Measurements from ENCODE around the gene PNLDC1.
"Not testable (repeated sequence)": the region's sequence is repeated elsewhere in the genome, so short reads cannot be mapped to it uniquely, and the experiment has no call there.

Gene PNLDC1

DNA sequence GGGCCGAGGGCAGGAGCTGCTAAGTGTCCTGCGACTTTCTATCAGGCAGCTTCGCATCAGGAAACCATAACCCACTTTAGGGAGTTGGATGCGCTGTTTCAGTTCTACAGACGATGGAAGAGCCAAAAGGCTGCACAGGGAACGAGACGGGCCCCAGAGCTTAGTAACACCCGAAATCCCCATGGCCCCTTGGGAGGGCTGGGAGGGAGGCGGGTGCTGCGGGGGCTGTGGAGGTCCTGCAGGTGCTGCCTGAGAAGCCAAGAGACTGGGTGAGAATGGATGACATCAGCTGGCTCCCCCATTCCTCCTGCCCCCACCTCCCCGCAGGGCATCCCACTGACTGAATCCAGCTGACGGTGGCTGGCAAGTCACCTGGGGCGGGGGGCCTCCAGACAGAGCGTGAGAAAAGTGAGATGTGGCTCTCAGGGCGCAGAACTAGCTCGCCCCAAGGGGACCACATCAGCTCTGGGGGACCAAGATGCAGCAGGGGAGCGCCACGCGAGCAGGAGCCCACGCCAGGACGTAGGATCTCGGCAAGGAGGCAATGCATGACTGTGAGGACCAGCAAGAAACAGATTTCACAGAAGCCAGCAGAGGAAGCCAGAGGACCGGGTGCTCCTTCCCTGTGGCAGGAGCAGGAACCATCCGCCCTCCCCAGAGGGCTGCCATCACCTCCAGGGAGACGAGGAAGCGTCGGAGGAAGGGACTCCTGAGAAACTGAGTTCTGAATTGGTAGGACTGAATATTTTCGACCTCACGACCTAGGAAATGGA, 36.8 kb downstream of the PNLDC1 start:
- Histone ChIP-seq H3K4me1 (ENCODE audit: control insufficient read depth in 1 of 2, insufficient read depth in 2 of 2, low read length in 2 of 2) (no peaks in the 10 kb centered on the region), H3K9me3 (ENCODE audit: control insufficient read depth in 1 of 2, low read length in 2 of 2) (no peaks in the 10 kb centered on the region), H3K27ac (ENCODE audit: low read length) (no peak overlapping the region)

DNA sequence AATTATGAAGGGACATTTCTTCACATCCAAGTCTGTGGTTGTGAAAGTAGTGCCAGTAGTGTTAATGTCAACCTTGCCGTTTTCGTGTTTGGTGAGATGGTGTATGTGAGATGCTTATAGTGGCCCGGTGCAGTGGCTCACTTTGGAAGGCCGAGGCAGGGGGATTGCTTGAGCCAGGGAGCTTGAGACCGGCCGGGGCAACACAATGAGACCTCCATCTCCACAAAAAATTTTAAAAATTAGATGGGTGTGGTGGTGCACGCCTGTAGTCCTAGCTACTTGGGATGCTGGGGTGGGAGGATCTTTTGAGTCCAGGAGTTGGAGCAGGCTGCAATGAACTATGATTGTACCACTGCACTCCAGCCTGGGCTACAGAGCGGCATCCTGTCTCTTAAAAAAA, 37.4 kb downstream of the PNLDC1 start:
- H3K4me3 ChIP-seq (ENCODE audit: low read depth in 1 of 2, low read length in 2 of 2) = no peak overlapping the region
- H3K4me1 ChIP-seq (ENCODE audit: control insufficient read depth in 1 of 2, insufficient read depth in 2 of 2, low read length in 2 of 2) = no peaks in the 10 kb centered on the region
- no peak overlapping the region for H3K27ac ChIP-seq (ENCODE audit: low read length)
- no peaks in the 10 kb centered on the region for H3K36me3 ChIP-seq (ENCODE audit: control insufficient read depth in 1 of 2, insufficient read depth in 2 of 2, low read length in 2 of 2)
- H3K9me3 ChIP-seq (ENCODE audit: control insufficient read depth in 1 of 2, low read length in 2 of 2) = no peaks in the 10 kb centered on the region
- no peaks in the 10 kb centered on the region for H3K27me3 ChIP-seq (ENCODE audit: low read depth, low read length)

More for the DNA sequence above, 36.8 kb downstream of the PNLDC1 start:
- Histone ChIP-seq H3K36me3 (ENCODE audit: control insufficient read depth in 1 of 2, insufficient read depth in 2 of 2, low read length in 2 of 2) (no peaks in the 10 kb centered on the region), H3K4me3 (ENCODE audit: low read depth in 1 of 2, low read length in 2 of 2) (no peak overlapping the region), H3K27me3 (ENCODE audit: low read depth, low read length) (no peaks in the 10 kb centered on the region)

DNA sequence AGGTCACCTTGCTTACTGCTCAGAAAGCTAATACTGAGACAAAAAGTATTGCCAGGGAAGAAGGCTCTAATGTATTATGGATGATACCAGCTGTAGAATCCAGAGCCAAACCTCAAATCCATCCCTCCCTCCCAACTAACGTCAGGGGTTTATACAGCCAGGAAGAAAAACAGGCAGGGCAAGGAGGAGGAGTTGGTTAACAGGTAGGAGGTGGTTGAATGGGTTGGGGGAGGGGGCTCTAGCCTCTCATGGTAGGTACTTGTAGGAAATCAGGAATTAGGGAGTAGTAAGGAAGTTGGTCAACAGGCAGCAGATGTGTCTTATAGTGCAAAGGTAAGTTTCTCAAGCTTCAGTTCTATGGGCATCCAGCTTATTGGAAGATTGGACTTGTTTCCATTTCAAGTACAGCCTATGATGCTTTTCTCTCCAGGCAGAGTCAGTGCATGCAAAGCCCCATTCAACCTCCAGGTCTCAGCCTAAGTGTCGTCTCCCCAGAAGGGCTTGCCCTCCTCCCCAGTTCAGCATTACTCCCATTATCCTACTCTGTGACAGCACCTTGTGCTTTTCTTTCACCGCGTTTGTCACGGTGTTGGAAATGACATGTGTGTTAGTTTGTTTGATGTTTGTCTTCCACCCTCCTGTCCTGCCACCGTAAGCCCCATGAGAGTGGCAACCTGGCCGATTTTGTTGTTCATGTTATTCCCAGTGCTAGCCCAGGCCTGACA, 38.1 kb downstream of the PNLDC1 start:
- no peaks in the 10 kb centered on the region for H3K36me3 ChIP-seq (ENCODE audit: control insufficient read depth in 1 of 2, insufficient read depth in 2 of 2, low read length in 2 of 2)
- H3K4me3 ChIP-seq (ENCODE audit: low read depth in 1 of 2, low read length in 2 of 2) = no peak overlapping the region
- H3K27me3 ChIP-seq (ENCODE audit: low read depth, low read length) = no peaks in the 10 kb centered on the region
- H3K9me3 ChIP-seq (ENCODE audit: control insufficient read depth in 1 of 2, low read length in 2 of 2) = no peaks in the 10 kb centered on the region
- H3K4me1 ChIP-seq (ENCODE audit: control insufficient read depth in 1 of 2, insufficient read depth in 2 of 2, low read length in 2 of 2) = no peaks in the 10 kb centered on the region
- no peak overlapping the region for H3K27ac ChIP-seq (ENCODE audit: low read length)

DNA sequence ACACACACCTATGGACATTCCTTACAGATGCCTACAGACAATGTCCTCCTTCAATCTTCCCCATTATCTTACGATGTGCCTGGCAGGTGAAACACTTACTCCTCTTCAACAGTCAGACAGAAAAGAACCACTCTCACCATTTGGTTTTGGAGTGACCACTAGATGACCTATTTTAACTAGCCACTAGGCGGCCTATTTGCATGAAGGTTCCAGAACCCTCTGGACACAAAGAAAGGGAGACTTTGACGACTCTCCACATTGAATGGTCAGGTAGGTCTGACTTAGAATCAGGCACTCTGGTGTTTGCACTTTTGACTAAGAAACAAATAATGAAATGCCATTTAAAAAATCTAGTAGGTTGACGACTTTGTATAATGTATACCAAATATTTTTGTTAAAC, 42.0 kb downstream of the PNLDC1 start:
- H3K27me3 ChIP-seq (ENCODE audit: low read depth, low read length) = no peaks in the 10 kb centered on the region
- H3K4me1 ChIP-seq (ENCODE audit: control insufficient read depth in 1 of 2, insufficient read depth in 2 of 2, low read length in 2 of 2) = no peaks in the 10 kb centered on the region
- H3K36me3 ChIP-seq (ENCODE audit: control insufficient read depth in 1 of 2, insufficient read depth in 2 of 2, low read length in 2 of 2) = no peaks in the 10 kb centered on the region
- H3K4me3 ChIP-seq (ENCODE audit: low read depth in 1 of 2, low read length in 2 of 2) = no peak overlapping the region
- H3K9me3 ChIP-seq (ENCODE audit: control insufficient read depth in 1 of 2, low read length in 2 of 2) = no peaks in the 10 kb centered on the region
- no peak overlapping the region for H3K27ac ChIP-seq (ENCODE audit: low read length)

DNA sequence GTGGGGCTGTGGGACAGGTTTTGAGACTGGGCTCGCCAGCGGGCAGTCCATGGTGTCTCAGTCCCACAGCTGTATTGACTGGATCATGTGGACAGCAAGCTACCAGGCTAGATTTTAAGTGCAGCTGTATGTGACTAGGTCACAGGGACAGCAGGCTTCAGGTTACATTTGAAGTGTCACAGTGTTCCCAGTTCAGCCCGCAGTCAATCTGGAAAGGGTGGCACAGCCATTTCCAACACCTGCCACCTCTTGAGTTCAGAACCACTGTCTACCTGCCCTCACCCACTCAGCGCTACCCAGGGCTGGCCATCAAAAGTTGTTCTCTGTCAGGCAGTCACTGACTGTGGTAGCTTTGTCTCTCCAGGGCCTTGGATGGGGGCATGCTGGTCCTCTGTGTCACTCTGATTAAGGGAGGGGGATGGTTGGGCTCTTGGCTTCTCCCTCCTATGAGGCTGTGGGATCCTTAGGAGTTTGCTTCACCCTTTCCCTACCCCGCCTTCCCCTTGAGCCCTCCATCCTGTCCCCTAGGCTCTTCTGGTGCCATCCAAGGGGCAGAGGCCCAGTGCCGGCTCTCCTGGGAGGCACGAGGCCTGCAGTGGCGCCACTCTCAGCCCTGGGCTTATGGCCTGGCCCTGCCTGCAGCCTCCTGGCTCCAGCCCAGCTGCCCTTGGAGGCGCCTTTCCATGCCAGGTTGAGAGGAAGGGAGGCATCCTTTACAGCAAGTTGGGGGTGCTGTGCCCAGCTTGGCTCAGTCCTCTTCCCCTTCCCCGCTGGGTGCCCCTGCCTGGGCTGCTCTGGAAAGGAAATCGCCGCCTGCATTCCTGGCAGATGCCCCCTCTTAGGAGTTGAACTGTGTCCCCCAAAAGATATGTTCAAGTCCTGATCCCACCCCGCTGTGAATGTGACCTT, 44.9 kb downstream of the PNLDC1 start:
- Histone ChIP-seq H3K27me3 (ENCODE audit: low read depth, low read length) (no peaks in the 10 kb centered on the region), H3K9me3 (ENCODE audit: control insufficient read depth in 1 of 2, low read length in 2 of 2) (no peaks in the 10 kb centered on the region), H3K4me1 (ENCODE audit: control insufficient read depth in 1 of 2, insufficient read depth in 2 of 2, low read length in 2 of 2) (no peaks in the 10 kb centered on the region), H3K4me3 (ENCODE audit: low read depth in 1 of 2, low read length in 2 of 2) (no peak overlapping the region), H3K36me3 (ENCODE audit: control insufficient read depth in 1 of 2, insufficient read depth in 2 of 2, low read length in 2 of 2) (no peaks in the 10 kb centered on the region), H3K27ac (ENCODE audit: low read length) (no peak overlapping the region)

DNA sequence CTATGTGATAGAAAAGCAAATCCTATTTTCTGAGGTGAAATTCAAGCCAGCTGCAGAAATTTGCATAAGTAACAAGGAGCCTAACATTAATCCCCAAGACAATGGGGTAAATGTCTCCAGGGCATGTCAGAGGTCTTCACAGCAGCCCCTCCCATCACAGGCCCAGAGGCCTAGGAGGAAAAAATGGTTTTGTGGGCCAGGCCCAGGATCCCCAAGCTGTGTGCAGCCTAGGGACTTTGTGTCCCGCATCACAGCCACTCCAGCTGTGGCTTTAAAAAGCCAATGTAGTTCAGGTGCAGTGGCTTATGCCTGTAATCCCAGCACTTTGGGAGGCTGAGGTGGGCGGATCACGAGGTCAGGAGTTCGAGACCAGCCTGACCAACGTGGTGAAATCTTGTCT, 48.5 kb downstream of the PNLDC1 start:
- H3K9me3 ChIP-seq (ENCODE audit: control insufficient read depth in 1 of 2, low read length in 2 of 2); H3K4me3 ChIP-seq (ENCODE audit: low read depth in 1 of 2, low read length in 2 of 2); H3K36me3 ChIP-seq (ENCODE audit: control insufficient read depth in 1 of 2, insufficient read depth in 2 of 2, low read length in 2 of 2); H3K4me1 ChIP-seq (ENCODE audit: control insufficient read depth in 1 of 2, insufficient read depth in 2 of 2, low read length in 2 of 2); H3K27me3 ChIP-seq (ENCODE audit: low read depth, low read length); H3K27ac ChIP-seq (ENCODE audit: low read length): not testable (repeated sequence)

DNA sequence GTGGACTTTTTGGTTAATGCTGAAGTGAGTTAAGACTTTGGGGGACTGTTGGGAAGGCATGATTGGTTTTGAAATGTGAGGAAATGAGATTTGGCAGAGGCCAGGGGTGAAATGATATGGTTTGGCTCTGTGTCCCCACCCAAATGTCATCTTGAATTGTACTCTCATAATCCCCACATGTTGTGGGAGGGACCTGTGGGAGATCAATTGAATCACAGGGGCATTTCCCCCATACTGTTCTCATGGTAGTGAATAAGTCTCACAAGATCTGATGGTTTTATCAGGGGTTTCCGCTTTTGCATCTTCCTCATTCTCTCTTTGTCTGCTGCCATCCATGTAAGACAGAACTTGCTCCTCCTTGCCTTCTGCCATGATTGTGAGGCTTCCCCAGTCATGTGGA, 49.8 kb downstream of the PNLDC1 start:
- H3K4me3 ChIP-seq (ENCODE audit: low read depth in 1 of 2, low read length in 2 of 2); H3K36me3 ChIP-seq (ENCODE audit: control insufficient read depth in 1 of 2, insufficient read depth in 2 of 2, low read length in 2 of 2); H3K4me1 ChIP-seq (ENCODE audit: control insufficient read depth in 1 of 2, insufficient read depth in 2 of 2, low read length in 2 of 2); H3K27ac ChIP-seq (ENCODE audit: low read length); H3K27me3 ChIP-seq (ENCODE audit: low read depth, low read length); H3K9me3 ChIP-seq (ENCODE audit: control insufficient read depth in 1 of 2, low read length in 2 of 2): not testable (repeated sequence)

DNA sequence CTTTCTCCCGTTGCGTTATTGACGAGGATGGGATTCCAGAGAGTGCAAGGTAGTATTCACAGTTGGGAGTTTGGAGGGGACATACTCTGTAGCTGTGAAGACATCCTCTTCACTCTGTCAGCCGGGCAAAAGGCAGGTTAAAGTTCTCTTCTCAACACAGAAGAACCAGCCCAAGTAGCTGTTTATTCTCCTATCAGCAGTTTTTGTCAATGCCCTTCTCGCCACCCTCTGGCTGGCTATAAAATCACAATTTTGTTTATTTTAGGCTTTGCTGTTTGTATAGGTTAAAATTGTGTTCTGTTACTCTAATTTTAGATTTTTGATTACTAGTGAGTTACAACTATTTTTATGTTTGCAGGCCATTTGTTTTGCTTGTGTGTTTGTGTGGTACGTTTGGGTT, 52.8 kb downstream of the PNLDC1 start:
- Histone ChIP-seq H3K27me3 (ENCODE audit: low read depth, low read length) (no peaks in the 10 kb centered on the region), H3K36me3 (ENCODE audit: control insufficient read depth in 1 of 2, insufficient read depth in 2 of 2, low read length in 2 of 2) (no peaks in the 10 kb centered on the region), H3K27ac (ENCODE audit: low read length) (no peak overlapping the region), H3K4me3 (ENCODE audit: low read depth in 1 of 2, low read length in 2 of 2) (no peak overlapping the region), H3K9me3 (ENCODE audit: control insufficient read depth in 1 of 2, low read length in 2 of 2) (peaks cover 0 to 5% of the 10 kb centered on the region in 2 donors), H3K4me1 (ENCODE audit: control insufficient read depth in 1 of 2, insufficient read depth in 2 of 2, low read length in 2 of 2) (no peaks in the 10 kb centered on the region)

DNA sequence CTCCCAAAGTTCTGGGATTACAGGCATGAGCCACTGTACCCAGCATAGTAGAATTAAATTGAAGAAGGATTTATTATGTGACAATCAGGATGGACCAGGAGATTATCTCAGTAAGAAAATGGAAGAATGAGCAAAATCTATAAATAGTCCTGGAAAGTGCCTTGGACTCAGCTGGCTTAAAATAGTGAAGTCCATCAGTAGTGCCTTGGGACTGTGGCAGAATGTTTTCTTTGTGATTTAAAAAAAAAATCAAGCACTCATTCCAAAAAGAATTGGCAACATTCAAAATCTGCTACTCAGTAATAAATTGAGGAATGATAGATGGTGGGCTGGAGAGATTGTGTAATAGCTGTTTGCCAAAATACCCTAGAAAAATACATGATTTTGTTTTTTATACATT, 53.7 kb downstream of the PNLDC1 start:
- peaks cover 0 to 5% of the 10 kb centered on the region in 2 donors for H3K9me3 ChIP-seq (ENCODE audit: control insufficient read depth in 1 of 2, low read length in 2 of 2)
- H3K27ac ChIP-seq (ENCODE audit: low read length) = no peak overlapping the region
- no peaks in the 10 kb centered on the region for H3K4me1 ChIP-seq (ENCODE audit: control insufficient read depth in 1 of 2, insufficient read depth in 2 of 2, low read length in 2 of 2)
- no peaks in the 10 kb centered on the region for H3K27me3 ChIP-seq (ENCODE audit: low read depth, low read length)
- no peaks in the 10 kb centered on the region for H3K36me3 ChIP-seq (ENCODE audit: control insufficient read depth in 1 of 2, insufficient read depth in 2 of 2, low read length in 2 of 2)
- no peak overlapping the region for H3K4me3 ChIP-seq (ENCODE audit: low read depth in 1 of 2, low read length in 2 of 2)

DNA sequence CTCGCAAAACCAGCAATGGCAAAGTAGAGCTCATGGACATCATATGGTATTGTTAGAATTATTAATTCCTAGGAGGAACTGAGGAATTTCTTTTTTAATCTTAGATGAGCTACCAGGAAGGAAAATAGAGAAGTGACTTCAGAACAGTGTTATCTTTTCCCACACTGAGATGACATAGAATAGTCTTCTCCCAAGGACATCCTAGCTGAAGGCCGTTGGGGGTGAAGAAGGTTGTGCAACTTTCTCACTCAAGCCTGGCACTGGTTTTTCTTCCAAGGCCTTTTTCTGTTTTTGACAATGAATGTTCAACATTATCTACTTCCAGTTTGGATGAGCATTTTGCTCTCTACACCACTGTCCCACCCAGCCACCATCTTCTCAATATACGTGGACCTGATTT, 54.9 kb downstream of the PNLDC1 start:
- no peaks in the 10 kb centered on the region for H3K36me3 ChIP-seq (ENCODE audit: control insufficient read depth in 1 of 2, insufficient read depth in 2 of 2, low read length in 2 of 2)
- H3K27me3 ChIP-seq (ENCODE audit: low read depth, low read length) = no peaks in the 10 kb centered on the region
- H3K4me3 ChIP-seq (ENCODE audit: low read depth in 1 of 2, low read length in 2 of 2) = no peak overlapping the region
- no peak overlapping the region for H3K27ac ChIP-seq (ENCODE audit: low read length)
- peaks cover 0 to 5% of the 10 kb centered on the region in 2 donors for H3K9me3 ChIP-seq (ENCODE audit: control insufficient read depth in 1 of 2, low read length in 2 of 2)
- no peaks in the 10 kb centered on the region for H3K4me1 ChIP-seq (ENCODE audit: control insufficient read depth in 1 of 2, insufficient read depth in 2 of 2, low read length in 2 of 2)

DNA sequence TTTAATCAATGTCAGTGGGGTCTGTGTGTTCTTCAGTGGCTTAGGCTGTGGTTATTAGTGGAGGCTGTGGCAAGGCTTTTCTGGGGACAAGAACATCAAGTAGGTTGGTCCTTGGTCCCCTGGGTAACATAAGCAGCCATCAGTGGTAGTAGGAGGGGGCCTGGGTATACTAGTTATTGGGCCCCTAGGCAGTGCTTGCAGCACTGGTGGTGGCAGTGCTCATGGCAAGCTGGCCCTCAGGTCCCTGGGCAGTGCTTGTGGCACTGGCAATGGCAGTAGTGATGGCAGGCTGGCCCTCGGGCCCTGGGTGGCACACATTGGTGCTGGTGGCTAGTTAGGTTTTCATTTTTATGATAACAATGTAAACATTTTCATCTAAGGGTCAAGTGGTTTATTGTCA, 58.2 kb downstream of the PNLDC1 start:
- peaks cover 0 to 5% of the 10 kb centered on the region in 2 donors for H3K9me3 ChIP-seq (ENCODE audit: control insufficient read depth in 1 of 2, low read length in 2 of 2)
- no peak overlapping the region for H3K4me3 ChIP-seq (ENCODE audit: low read depth in 1 of 2, low read length in 2 of 2)
- H3K36me3 ChIP-seq (ENCODE audit: control insufficient read depth in 1 of 2, insufficient read depth in 2 of 2, low read length in 2 of 2) = no peaks in the 10 kb centered on the region
- no peak overlapping the region for H3K27ac ChIP-seq (ENCODE audit: low read length)
- H3K4me1 ChIP-seq (ENCODE audit: control insufficient read depth in 1 of 2, insufficient read depth in 2 of 2, low read length in 2 of 2) = no peaks in the 10 kb centered on the region
- H3K27me3 ChIP-seq (ENCODE audit: low read depth, low read length) = no peaks in the 10 kb centered on the region
